GM18867 (cell line): ENCODE data around the gene SERPINI1.

Source experiments
- ATAC-seq: cut with Tn5 transposase; IDR thresholded peaks from one replicate; pipeline ENCODE4 v1.9.1; 2021; ENCODE audit warnings: mild to moderate bottlenecking, moderate library complexity; ENCODE audit not compliant: unreplicated experiment

Gene SERPINI1

GRCh38 chr3:167733961-167734497 lies 1.5 kb upstream of the SERPINI1 start:
- ATAC-seq = no peak

DNA sequence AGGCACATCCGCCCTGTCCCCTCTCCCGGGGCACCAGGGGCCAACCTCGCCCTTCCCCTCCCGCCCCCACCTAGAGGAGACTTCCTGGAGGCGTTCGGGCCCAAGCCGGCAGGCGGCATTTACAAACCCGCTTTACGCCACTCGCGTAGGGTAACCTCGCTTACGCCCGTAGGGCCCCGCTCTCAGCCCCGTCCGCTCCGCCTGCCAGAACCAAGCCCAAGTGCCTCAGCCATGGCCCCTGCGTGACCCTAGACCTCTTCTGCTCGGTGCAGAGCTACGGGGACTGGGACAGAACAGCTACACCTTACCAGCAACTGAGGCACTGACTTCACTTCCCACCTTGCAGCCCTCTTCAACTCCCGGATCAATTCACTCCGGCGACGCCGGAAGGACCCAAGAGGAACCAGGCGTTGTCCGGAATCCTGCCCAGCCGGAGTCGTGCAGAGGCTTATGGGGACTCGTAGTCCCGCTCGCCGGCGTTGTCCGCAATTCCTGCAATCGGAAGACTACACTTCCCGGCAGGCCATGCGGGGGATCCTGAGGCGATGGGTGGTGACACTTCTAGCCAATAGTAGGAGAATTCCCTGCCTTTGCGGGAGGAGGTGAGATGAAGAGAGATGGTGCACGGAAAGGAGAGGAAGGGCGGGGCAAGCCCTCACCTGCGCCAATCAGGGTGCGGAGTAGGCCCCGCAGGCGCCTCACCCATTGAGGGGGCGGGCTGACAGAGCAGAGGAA lies 856 bp upstream of the SERPINI1 start, which contains the start of gene PDCD10:
Gene PDCD10, minus strand, starts transcription at position 395 of the 735 bp plus-strand sequence. CDS start 14,735 bp downstream, outside the sequence.
- ATAC-seq = peak; percentile 88

- ATAC-seq = no peak
Measured at GRCh38 chr3:167736264-167736787, 805 bp downstream of the SERPINI1 start.

DNA sequence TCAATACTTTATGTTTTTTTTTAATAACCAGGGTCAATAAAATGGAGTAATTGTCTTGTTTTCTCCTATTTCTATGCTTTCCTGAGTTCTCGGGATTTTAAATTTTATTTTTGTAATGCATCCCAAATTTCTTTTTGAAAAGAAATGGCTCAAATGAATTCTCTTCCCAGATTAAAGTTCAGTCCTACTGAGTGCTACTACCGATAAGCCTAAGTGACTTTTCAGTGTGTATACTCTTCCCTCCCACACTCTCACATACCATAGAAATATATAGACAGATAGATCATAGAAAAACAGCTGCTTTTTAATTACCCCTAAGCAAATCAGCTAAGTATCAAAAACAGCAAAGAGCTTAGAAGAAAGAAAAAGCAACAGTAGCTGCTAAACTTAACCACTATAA lies 1.5 kb downstream of the SERPINI1 start:
- ATAC-seq = no peak

GRCh38 chr3:167738037-167738436 lies 2.5 kb downstream of the SERPINI1 start:
- ATAC-seq = no peak

DNA sequence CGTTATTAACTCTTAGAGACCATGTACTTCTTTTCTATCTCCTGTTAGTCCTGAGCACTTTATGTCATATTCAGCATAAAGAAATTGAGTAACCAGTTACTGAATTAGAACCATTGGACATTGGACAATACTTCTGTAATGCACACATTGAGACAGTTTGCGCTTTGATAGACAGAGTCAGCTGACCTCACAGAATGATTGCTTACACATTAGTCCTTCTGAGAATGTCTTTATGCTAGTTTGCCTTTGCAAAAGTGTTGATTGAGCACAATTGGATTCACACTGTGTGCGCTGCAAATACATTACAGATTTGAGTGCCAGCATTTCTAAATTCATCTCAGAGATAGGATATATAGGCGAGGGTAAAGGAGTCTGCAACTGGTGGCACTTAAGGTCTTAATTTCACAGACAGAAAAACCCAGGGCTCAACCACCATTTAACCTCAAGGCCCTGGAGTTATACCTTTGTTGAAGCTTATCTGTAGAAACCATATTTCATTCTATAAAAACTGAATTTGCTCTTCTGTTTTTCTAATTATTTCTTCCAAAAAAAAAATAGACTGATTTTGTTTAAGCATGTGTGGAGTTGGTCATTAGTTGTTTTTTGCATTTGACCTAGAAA lies 3.8 kb downstream of the SERPINI1 start:
- no peak for ATAC-seq

DNA sequence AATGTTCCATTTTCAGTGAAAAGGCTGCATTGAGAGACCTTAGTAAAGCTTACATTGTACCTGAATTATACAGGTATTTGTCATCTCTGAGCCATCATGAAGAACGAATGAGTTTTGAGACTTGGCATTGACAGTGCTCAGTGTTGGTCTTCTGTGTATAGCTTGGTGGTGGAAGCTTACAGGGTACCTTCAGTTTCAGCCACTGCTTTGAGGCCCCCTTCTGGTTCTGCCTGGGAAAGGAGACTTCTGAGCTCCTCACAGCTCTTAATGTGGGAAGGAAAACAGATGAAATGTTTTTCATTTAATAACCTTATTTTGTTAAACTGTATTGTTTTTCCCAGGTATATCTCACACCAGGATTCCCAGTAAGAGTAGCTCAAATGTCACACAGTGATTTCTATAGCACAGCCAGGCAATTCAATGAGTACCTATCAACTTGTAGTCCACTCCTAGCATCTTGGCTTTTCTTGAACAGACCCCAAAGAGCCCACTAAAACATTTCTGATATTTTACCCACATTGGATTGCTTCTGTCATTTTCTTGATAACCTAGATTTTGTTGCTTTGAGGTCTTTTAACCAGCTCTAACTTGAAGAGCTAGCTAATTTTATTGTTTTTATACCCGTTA lies 5.6 kb downstream of the SERPINI1 start:
- peak; percentile 96 for ATAC-seq

DNA sequence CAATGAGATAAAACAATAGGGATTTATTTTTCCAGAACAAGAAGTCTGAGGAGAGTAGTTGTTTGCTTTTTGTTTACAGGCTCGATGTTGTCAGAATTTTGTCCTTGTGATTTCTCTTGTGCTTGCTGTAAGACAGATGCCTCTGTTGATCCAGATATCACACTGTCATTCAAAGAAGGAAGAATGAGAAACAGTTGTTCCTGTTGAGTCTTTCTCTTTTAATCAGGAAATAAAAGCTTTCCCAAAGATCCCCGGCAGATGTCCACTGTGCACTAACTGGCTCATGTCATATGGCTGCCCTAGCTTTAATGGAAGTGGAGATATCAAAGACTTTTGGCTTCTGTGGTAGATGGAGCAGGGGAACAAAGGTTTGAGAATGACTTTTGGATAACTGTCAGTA lies 6.8 kb downstream of the SERPINI1 start:
- no peak for ATAC-seq

GRCh38 chr3:167743799-167744198 lies 8.3 kb downstream of the SERPINI1 start:
- ATAC-seq = no peak

GRCh38 chr3:167749209-167749608 lies 13.7 kb downstream of the SERPINI1 start:
- no peak for ATAC-seq

- ATAC-seq = no peak
Measured at GRCh38 chr3:167749728-167750127, 14.2 kb downstream of the SERPINI1 start.

- ATAC-seq = peak; percentile 99
Measured at GRCh38 chr3:167750272-167750971, 14.9 kb downstream of the SERPINI1 start.

DNA sequence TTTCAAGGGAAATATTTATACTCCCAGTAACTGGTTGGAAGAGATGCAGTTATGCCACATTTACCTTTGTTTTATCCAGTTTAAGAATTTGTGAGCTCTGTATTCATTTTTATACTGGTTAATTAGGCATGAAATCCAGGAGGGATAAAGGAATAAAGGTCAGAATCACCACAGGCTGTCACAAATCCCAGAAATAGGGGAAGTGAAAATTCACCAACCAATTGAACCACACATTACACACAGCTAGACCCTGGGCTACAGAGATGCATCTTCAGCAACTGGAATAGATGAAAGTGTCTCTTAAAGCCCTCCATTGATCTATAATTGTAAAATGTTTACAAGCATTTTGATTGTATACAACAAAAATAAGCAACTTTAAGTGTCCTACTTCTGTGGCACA lies 18.5 kb downstream of the SERPINI1 start:
- no peak for ATAC-seq

DNA sequence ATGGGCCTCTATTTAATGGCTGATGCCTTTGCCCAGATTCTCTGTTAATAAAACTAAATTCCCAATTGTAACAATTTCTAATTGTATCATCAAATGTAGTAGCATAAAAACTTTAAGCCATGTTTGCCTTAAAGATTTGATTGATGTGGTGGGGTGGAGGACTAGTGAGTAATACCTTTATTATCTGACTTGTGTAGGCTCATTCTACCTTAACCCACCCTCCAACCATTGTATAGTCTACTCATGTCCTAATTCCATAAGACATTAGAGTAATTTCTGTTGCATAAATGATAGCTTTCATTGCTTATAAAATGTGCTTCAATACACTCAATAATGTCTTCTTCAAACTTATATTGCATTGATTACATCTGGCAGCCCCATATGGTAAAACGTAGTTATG lies 25.8 kb downstream of the SERPINI1 start:
- ATAC-seq = no peak

- peak; percentile 57 for ATAC-seq
Measured at GRCh38 chr3:167762296-167762695, 26.8 kb downstream of the SERPINI1 start.

DNA sequence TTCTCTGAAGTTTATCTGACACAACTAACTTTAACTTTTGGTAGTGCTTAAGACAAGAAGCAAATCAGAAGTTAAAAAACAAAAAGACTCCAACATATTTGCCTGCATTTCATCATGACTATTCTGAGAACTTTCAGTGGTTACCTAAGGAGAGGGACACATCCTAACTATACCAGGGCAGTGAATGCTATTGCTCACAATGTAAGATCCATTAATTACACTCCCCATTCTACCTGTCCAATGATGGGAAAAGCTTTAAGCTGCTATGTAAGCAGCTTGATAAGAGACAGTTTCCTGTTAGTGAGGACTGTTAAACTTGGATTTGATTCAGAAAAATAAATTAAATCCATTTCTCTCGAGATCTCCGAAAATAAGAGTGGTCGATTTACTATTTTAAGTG lies 37.5 kb downstream of the SERPINI1 start:
- ATAC-seq = peak; percentile 27

DNA sequence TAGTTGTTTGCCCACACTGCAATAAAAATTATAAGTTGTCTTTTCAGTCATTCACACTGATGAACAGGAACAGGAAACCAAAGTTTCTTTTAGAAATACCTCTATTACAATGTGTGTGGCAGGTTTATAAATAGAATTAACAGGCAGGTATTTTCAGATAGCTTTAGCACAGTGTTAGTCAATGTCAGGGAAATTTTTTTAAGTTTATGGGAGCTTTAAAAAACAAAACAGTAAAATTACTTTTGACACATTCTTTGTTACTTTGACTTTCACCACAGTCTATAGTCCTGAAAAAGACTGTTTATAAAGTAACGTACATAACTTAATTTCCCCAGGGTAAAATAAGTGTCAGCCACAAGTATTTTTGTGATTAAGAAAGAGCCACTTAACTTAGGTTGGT lies 38.1 kb downstream of the SERPINI1 start:
- ATAC-seq = peak; percentile 94

GRCh38 chr3:167776066-167776685 lies 40.7 kb downstream of the SERPINI1 start:
- ATAC-seq = no peak

DNA sequence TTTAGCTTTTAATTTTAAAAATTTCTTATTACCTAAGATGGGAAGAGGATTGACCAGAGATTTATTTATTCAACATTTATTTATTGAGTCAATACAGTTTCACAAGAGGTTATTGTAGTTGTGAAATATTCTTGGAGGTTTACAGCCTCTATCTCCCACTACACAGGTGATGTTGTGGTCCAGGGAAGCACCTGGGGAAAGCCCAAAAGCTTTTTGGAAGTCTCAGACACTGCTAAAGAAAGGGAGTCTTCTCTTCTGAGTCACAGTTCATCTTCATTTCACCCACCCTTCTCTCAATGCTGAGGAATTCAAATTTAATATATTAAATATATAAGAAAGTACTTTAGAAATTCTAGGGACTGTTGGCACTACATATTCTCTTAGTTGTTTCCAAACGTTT lies 41.8 kb downstream of the SERPINI1 start:
- ATAC-seq = no peak

DNA sequence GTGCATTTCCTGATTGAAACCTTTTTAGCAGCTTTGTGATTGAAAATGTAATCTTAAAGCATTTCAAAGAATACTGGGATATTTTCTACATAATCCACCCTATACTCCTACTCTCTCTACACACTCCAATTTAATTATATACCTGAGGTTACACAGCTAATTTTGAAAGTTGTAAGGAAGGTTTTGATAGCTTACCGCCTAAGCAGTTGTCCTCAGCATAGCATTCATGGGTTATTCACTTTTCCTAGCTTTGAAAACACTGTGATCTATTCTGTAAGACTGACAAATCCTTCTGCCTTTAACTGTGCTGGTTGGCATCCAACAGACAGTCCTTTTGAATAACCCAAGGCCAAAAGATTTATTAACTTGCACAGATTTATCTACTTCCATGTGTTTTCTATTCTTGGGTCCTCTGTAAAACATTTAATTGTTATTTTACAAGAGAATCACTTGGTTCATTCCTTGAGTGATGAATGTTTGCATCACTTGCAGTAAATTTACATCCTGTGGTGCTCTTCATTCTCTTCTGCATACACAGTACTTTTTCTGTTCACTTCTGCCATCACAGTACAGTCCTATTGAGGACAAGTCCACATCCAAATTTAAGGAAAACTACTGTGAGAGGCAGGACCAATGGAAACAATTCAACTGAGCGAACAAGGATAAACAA lies 44.8 kb downstream of the SERPINI1 start:
- ATAC-seq = no peak
